K562 (cell line): ENCODE measurements around the gene UBE2N. TPM values are rescaled to one million over a fixed set of nuclear protein-coding genes. Genes with fewer than 3 reads are reported as not detected.

Experiments
- E2F5 ChIP-seq: sonication (generic); formaldehyde crosslinking; IDR thresholded peaks from 2 replicates; pipeline ENCODE4 v1.8.0; 2022; ENCODE audit warnings: mild to moderate bottlenecking, missing genetic modification reagents
- E4F1 ChIP-seq: fragments of 250-450 bp; sonication (Bioruptor Pico); IDR thresholded peaks from 2 replicates; pipeline ENCODE4 v1.5.0; 2021; ENCODE audit warnings: mild to moderate bottlenecking, borderline replicate concordance
- MAFF ChIP-seq: IDR thresholded peaks from 2 replicates; pipeline ENCODE4 v1.6.1; 2012; ENCODE audit warnings: low read length, improper control_type of control experiment
- NEUROD1 ChIP-seq: fragments of 150-350 bp; IDR thresholded peaks from 2 replicates; pipeline ENCODE4 v1.6.1; 2014; ENCODE audit warnings: borderline replicate concordance, low read length, low read depth; ENCODE audit not compliant: partially characterized antibody
- NFATC3 ChIP-seq: fragments of 450-650 bp; IDR thresholded peaks from 2 replicates; pipeline ENCODE4 v1.6.1; 2017; ENCODE audit warnings: mild to moderate bottlenecking
- PATZ1 ChIP-seq: fragments of 250-450 bp; sonication (Bioruptor Pico); IDR thresholded peaks from 2 replicates; pipeline ENCODE4 v1.5.0; 2020; ENCODE audit warnings: mild to moderate bottlenecking, borderline replicate concordance
- RAD51 ChIP-seq: fragments of 450-650 bp; IDR thresholded peaks from 2 replicates; pipeline ENCODE4 v1.7.1; 2016; ENCODE audit warnings: low read depth, mild to moderate bottlenecking, borderline replicate concordance
- TCF7L2 ChIP-seq: fragments of 150-350 bp; IDR thresholded peaks from 2 replicates; pipeline ENCODE4 v1.6.1; 2016; ENCODE audit warnings: low read depth, mild to moderate bottlenecking, low read length, moderate library complexity
- TOE1 ChIP-seq, 2 experiments: fragments of 450-650 bp in 1 of 2; sonication (generic) in 1 of 2; formaldehyde crosslinking in 1 of 2; IDR thresholded peaks; 2 replicates each; pipeline versions ENCODE4 v1.7.1 to v1.8.0; 2016 to 2022; ENCODE audit warnings: borderline replicate concordance in 2 of 2, mild to moderate bottlenecking in 2 of 2, antibody characterized with exemption in 1 of 2, inconsistent platforms in 1 of 2, low read depth in 1 of 2, missing genetic modification reagents in 1 of 2, moderate library complexity in 1 of 2
- TRIM24 ChIP-seq, 2 experiments: fragments of 450-650 bp; IDR thresholded peaks; 2 replicates each; pipeline ENCODE4 v1.6.1; 2016
- ZNF12 ChIP-seq: sonication (generic); formaldehyde crosslinking; IDR thresholded peaks from 2 replicates; pipeline ENCODE4 v1.4.0; 2020; ENCODE audit warnings: mild to moderate bottlenecking, missing genetic modification reagents
- ZNF512 ChIP-seq: IDR thresholded peaks from 2 replicates; pipeline ENCODE4 v1.6.1; 2016; ENCODE audit warnings: missing genetic modification characterization, missing compliant biosample characterization
- polyA plus RNA-seq, 8 experiments: library from polyadenylated mRNA; depleted of rRNA in 4 of 8; stranded (reverse) in 5 of 8; unstranded in 3 of 8; fragments of >200 nt; fragmentation: Nextera tagmentation in 2 of 8; fragmentation: Illumina TruSeq in 1 of 8; extraction: Ambion mirVana in 2 of 8; extraction: Trizol in 1 of 8; gene quantifications; 2 replicates each; pipeline versions ENCODE4 v1.2.1 to v1.2.3, GENCODE V29; 2011 to 2014; ENCODE audit warnings: inconsistent platforms in 1 of 8, missing spikeins in 1 of 8
- total RNA-seq, 7 experiments: library from RNA; depleted of rRNA in 6 of 7; stranded (reverse); fragments of >200 nt in 6 of 7; fragmentation: Illumina TruSeq in 2 of 7; extraction: Trizol in 2 of 7; gene quantifications; 2 replicates each; pipeline versions ENCODE4 v1.2.1 to v1.2.3, GENCODE V29; 2011 to 2021; ENCODE audit warnings: low replicate concordance in 1 of 7

UBE2N gene
- total and polyA plus RNA-seq, 9 of the 15 experiments (the other 6 are each of a cell fraction or from before 2014, with no cell fraction given), result 189 to 826 (median 260) TPM

GRCh38 chr12:93441617-93442410, at the start of gene UBE2N (continued):
- TF ChIP-seq E2F5 (CRISPR knock-in tag) (0 out of 2 replicates have a peak, but pooled peaks have one; percentile 56), RAD51 (no peak), ZNF512 (tag) (no peak), E4F1 (CRISPR knock-in tag) (no peak), ZNF12 (0 out of 2 replicates have a peak, but pooled peaks have one; percentile 6), NFATC3 (no peak), NEUROD1 (no peak), TRIM24 (IDR thresholded peaks at IDR 0.05) (no peak; a peak in 1 of 4 replicates), TCF7L2 (no peak), TOE1 (IDR thresholded peaks at IDR 0.05; ENCODE audit: borderline replicate concordance) (no peak; the same call in 1 of the 2 replicates), TOE1 (CRISPR knock-in tag; IDR thresholded peaks at IDR 0.05; ENCODE audit: borderline replicate concordance, low read depth) (peak; percentile 88), PATZ1 (no peak), MAFF (no peak)
